Trophoblast cell (in vitro differentiated cells and primary cell): ENCODE data around the gene RNF145.
A peak's percentile ranks its signal among the peaks of the same experiment; 100 is the strongest.

Experiments
- DNase-seq, 2 donors: peaks; one replicate each; pipeline ENCODE4 v3.0.0-alpha.2; 2016
- H2AFZ ChIP-seq: 2 replicates; pipeline ENCODE4 v1.6.1; 2013; ENCODE audit warnings: low read length, moderate library complexity, mild to moderate bottlenecking; ENCODE audit not compliant: insufficient read depth, poor library complexity
- H2AK5ac ChIP-seq: 2 replicates; pipeline ENCODE4 v1.6.1; 2013; ENCODE audit warnings: mild to moderate bottlenecking, low read length
- H2BK120ac ChIP-seq: 2 replicates; pipeline ENCODE4 v1.6.1; 2013; ENCODE audit warnings: low read length, mild to moderate bottlenecking, moderate library complexity; ENCODE audit not compliant: insufficient read depth, poor library complexity
- H2BK12ac ChIP-seq: 2 replicates; pipeline ENCODE4 v1.6.1; 2013; ENCODE audit warnings: mild to moderate bottlenecking, low read length, moderate library complexity
- H2BK5ac ChIP-seq: 2 replicates; pipeline ENCODE4 v1.6.1; 2013; ENCODE audit warnings: low read length, low read depth, moderate library complexity, mild to moderate bottlenecking; ENCODE audit not compliant: poor library complexity
- H3K14ac ChIP-seq: 2 replicates; pipeline ENCODE4 v1.6.1; 2013; ENCODE audit warnings: mild to moderate bottlenecking, low read length
- H3K18ac ChIP-seq: 2 replicates; pipeline ENCODE4 v1.6.1; 2013; ENCODE audit warnings: mild to moderate bottlenecking, low read length
- H3K23ac ChIP-seq: 2 replicates; pipeline ENCODE4 v1.6.1; 2013; ENCODE audit warnings: low read length
- H3K27ac ChIP-seq: 2 replicates; pipeline ENCODE4 v1.5.1; 2013; ENCODE audit warnings: low read depth, mild to moderate bottlenecking, inconsistent platforms, low read length, moderate library complexity
- H3K27me3 ChIP-seq: 2 replicates; pipeline ENCODE4 v1.6.1; 2013; ENCODE audit warnings: inconsistent platforms, mild to moderate bottlenecking, low read length, moderate library complexity; ENCODE audit not compliant: insufficient read depth
- H3K36me3 ChIP-seq, 2 experiments: 1 replicate in 1 of 2; 2 replicates in 1 of 2; pipeline ENCODE4 v1.6.1; 2013; ENCODE audit warnings: low read length in 2 of 2, mild to moderate bottlenecking in 2 of 2, moderate library complexity in 1 of 2; ENCODE audit not compliant: insufficient read depth in 2 of 2, control insufficient read depth in 1 of 2
- H3K4ac ChIP-seq: 2 replicates; pipeline ENCODE4 v1.6.1; 2013; ENCODE audit warnings: low read depth, mild to moderate bottlenecking, low read length, moderate library complexity
- H3K4me1 ChIP-seq, 2 experiments: 1 replicate in 1 of 2; 2 replicates in 1 of 2; pipeline ENCODE4 v1.6.1; 2013; ENCODE audit warnings: low read length in 2 of 2, mild to moderate bottlenecking in 2 of 2, moderate library complexity in 1 of 2; ENCODE audit not compliant: insufficient read depth in 2 of 2, control insufficient read depth in 1 of 2
- H3K4me2 ChIP-seq: 2 replicates; pipeline ENCODE4 v1.6.1; 2013; ENCODE audit warnings: inconsistent platforms, mild to moderate bottlenecking, low read length, moderate library complexity
- H3K4me3 ChIP-seq: 2 replicates; pipeline ENCODE4 v1.5.1; 2013; ENCODE audit warnings: mild to moderate bottlenecking, low read depth, low read length, inconsistent platforms
- H3K79me1 ChIP-seq: one replicate; pipeline ENCODE4 v1.6.1; 2013; ENCODE audit warnings: low read length
- H3K79me2 ChIP-seq: 2 replicates; pipeline ENCODE4 v1.6.1; 2013; ENCODE audit warnings: low read length, mild to moderate bottlenecking; ENCODE audit not compliant: control insufficient read depth, insufficient read depth, poor library complexity
- H3K9ac ChIP-seq: 2 replicates; pipeline ENCODE4 v1.6.1; 2013; ENCODE audit warnings: mild to moderate bottlenecking, low read length
- H3K9me3 ChIP-seq: 2 replicates; pipeline ENCODE4 v1.6.1; 2013; ENCODE audit warnings: low read depth, mild to moderate bottlenecking, control low read depth, inconsistent platforms, low read length; ENCODE audit not compliant: insufficient read depth
- H4K12ac ChIP-seq: 2 replicates; pipeline ENCODE4 v1.6.1; 2013; ENCODE audit warnings: low read depth, mild to moderate bottlenecking, low read length, moderate library complexity
- H4K8ac ChIP-seq: 2 replicates; pipeline ENCODE4 v1.6.1; 2013; ENCODE audit warnings: low read depth, mild to moderate bottlenecking, low read length, moderate library complexity
- H4K91ac ChIP-seq: one replicate; pipeline ENCODE4 v1.6.1; 2013; ENCODE audit warnings: low read depth, mild to moderate bottlenecking, low read length, moderate library complexity
- WGBS: extraction: QIAGEN DNeasy Blood & Tissue Kit; methylation state at CpG from one replicate; pipeline ENCODE4 v1.1.7; 2013; ENCODE audit warnings: missing lambda C conversion rate; ENCODE audit not compliant: insufficient read length, insufficient coverage; ENCODE audit errors: extremely low coverage; 5-methylcytosine and 5-hydroxymethylcytosine counted together

The RNF145 gene

DNA sequence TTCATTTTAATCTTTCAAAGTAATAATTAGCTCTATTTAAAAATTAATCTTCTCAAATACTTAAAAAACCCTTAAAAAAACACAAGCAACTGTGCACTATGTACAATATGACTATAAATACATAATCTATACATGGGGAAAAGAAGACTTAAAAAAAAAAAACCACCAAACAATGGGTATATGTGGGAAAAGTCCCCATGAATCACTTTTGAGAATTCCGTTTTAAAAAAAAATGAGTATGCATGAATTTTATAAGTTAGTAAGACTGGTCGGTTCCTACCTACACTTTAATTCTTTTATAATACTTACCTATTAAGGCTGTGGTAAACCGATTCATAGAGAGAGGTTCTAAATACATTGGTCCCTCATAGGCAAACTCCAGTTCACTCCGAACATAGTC lies 27.7 kb downstream of the RNF145 start:
- H2AK5ac ChIP-seq = no peak overlapping the region
- H2AFZ ChIP-seq = no peak overlapping the region
- H3K4ac ChIP-seq = no peak overlapping the region
- no peak overlapping the region for H2BK12ac ChIP-seq
- H4K12ac ChIP-seq = no peak overlapping the region
- H3K4me1 ChIP-seq = peaks cover 0 to 2% of the 10 kb centered on the region in 2 experiments
- H3K27me3 ChIP-seq = no peaks in the 10 kb centered on the region
- no peak overlapping the region for H2BK5ac ChIP-seq
- no peaks in the 10 kb centered on the region for H3K9me3 ChIP-seq
- H4K91ac ChIP-seq = no peak overlapping the region
- H3K14ac ChIP-seq = no peak overlapping the region
- no peak for DNase-seq
- no CpG with 5 or more reads among the region's 4 CpGs for WGBS
- H4K8ac ChIP-seq = no peak overlapping the region
- peaks cover 0 to 2% of the 10 kb centered on the region in 2 experiments for H3K36me3 ChIP-seq
- H3K9ac ChIP-seq = no peak overlapping the region
- H3K27ac ChIP-seq = no peak overlapping the region
- H3K4me2 ChIP-seq = no peak overlapping the region
- H3K79me2 ChIP-seq = no peaks in the 10 kb centered on the region
- H2BK120ac ChIP-seq = no peak overlapping the region
- no peak overlapping the region for H3K23ac ChIP-seq
- H3K18ac ChIP-seq = no peak overlapping the region
- no peaks in the 10 kb centered on the region for H3K79me1 ChIP-seq
- no peak overlapping the region for H3K4me3 ChIP-seq

GRCh38 chr5:159181152-159181551 lies 28.2 kb downstream of the RNF145 start:
- Histone ChIP-seq H3K9me3 (no peaks in the 10 kb centered on the region), H3K18ac (no peak overlapping the region), H3K4me3 (no peak overlapping the region), H4K8ac (no peak overlapping the region), H2BK120ac (no peak overlapping the region), H3K4me1 (peaks cover 0 to 2% of the 10 kb centered on the region in 2 experiments), H3K79me2 (no peaks in the 10 kb centered on the region), H3K36me3 (peaks cover 0 to 2% of the 10 kb centered on the region in 2 experiments), H2BK5ac (no peak overlapping the region), H3K14ac (no peak overlapping the region), H3K9ac (no peak overlapping the region), H3K27ac (no peak overlapping the region), H3K4ac (no peak overlapping the region), H3K27me3 (no peaks in the 10 kb centered on the region), H2BK12ac (no peak overlapping the region), H4K12ac (no peak overlapping the region), H2AFZ (no peak overlapping the region), H4K91ac (no peak overlapping the region), H3K4me2 (no peak overlapping the region), H2AK5ac (no peak overlapping the region), H3K23ac (no peak overlapping the region), H3K79me1 (no peaks in the 10 kb centered on the region)
- DNase-seq = no peak

- Histone ChIP-seq H3K79me1 (no peaks in the 10 kb centered on the region), H3K9ac (no peak overlapping the region), H2BK12ac (no peak overlapping the region), H3K79me2 (no peaks in the 10 kb centered on the region), H3K4me3 (no peak overlapping the region), H3K9me3 (no peaks in the 10 kb centered on the region), H3K4me2 (no peak overlapping the region), H3K14ac (no peak overlapping the region), H3K27ac (no peak overlapping the region), H3K18ac (no peak overlapping the region), H3K27me3 (no peaks in the 10 kb centered on the region), H2BK5ac (no peak overlapping the region), H2AK5ac (no peak overlapping the region), H2AFZ (no peak overlapping the region), H4K8ac (no peak overlapping the region), H3K4ac (no peak overlapping the region), H4K12ac (no peak overlapping the region), H4K91ac (no peak overlapping the region), H2BK120ac (no peak overlapping the region), H3K4me1 (no peaks in the 10 kb centered on the region), H3K36me3 (no peaks in the 10 kb centered on the region), H3K23ac (no peak overlapping the region)
- WGBS = no CpG with 5 or more reads among the region's 3 CpGs
- no peak for DNase-seq
Measured at GRCh38 chr5:159179529-159180305, 29.6 kb downstream of the RNF145 start.

GRCh38 chr5:159178978-159179377 lies 30.4 kb downstream of the RNF145 start:
- Histone ChIP-seq H3K79me1 (no peaks in the 10 kb centered on the region), H3K9me3 (no peaks in the 10 kb centered on the region), H2BK5ac (no peak overlapping the region), H2AK5ac (no peak overlapping the region), H3K9ac (no peak overlapping the region), H4K91ac (no peak overlapping the region), H2BK12ac (no peak overlapping the region), H3K18ac (no peak overlapping the region), H3K23ac (no peak overlapping the region), H3K27ac (no peak overlapping the region), H3K27me3 (no peaks in the 10 kb centered on the region), H3K36me3 (no peaks in the 10 kb centered on the region), H4K12ac (no peak overlapping the region), H4K8ac (no peak overlapping the region), H3K14ac (no peak overlapping the region), H3K4me3 (no peak overlapping the region), H3K4me2 (no peak overlapping the region), H3K4ac (no peak overlapping the region), H2AFZ (no peak overlapping the region), H3K79me2 (no peaks in the 10 kb centered on the region), H3K4me1 (no peaks in the 10 kb centered on the region), H2BK120ac (no peak overlapping the region)
- DNase-seq = peak; percentile 37 to 71
- no CpG with 5 or more reads among the region's 2 CpGs for WGBS
